Measurements from ENCODE around the gene RNF38. TPM values are rescaled to one million over a fixed set of nuclear protein-coding genes. Genes with fewer than 3 reads are reported as not detected.

RNF38 gene
- total RNA-seq, 1 experiment from 2014 or later, result 18.1 TPM

GRCh38 chr9:36389590-36389989, 10.5 kb downstream of the RNF38 start:
- H3K79me2 ChIP-seq (ENCODE audit: insufficient read depth, low read length), result peaks cover 52% of the 10 kb centered on the region
- H3K4me2 ChIP-seq (ENCODE audit: low read length), result no peak overlapping the region
- H3K9me3 ChIP-seq (ENCODE audit: control insufficient read depth in 1 of 2, insufficient read depth in 1 of 2, low read depth in 1 of 2, low read length in 2 of 2), result no peaks in the 10 kb centered on the region
- H4K20me1 ChIP-seq (ENCODE audit: insufficient read depth), result no peaks in the 10 kb centered on the region; the same call in 1 of the 2 replicates
- no peak for TF ChIP-seq ZBTB33 (IDR thresholded peaks at IDR 0.05; ENCODE audit: extremely low read depth, insufficient replicate concordance, low read length)
- no peak for TF ChIP-seq EZH2phosphoT487 (IDR thresholded peaks at IDR 0.05; ENCODE audit: borderline replicate concordance)
- no peak for TF ChIP-seq POLR2AphosphoS5 (IDR thresholded peaks at IDR 0.05; ENCODE audit: low read depth, low read length)
- TF ChIP-seq EZH2 (IDR thresholded peaks at IDR 0.05), result no peak
- TF ChIP-seq ATF3 (IDR thresholded peaks at IDR 0.05), result no peak
- TF ChIP-seq SIN3A (IDR thresholded peaks at IDR 0.05; ENCODE audit: low read depth), result no peak
- TF ChIP-seq FOSL1 (IDR thresholded peaks at IDR 0.05; ENCODE audit: low read depth), result no peak
- TF ChIP-seq CEBPB (IDR thresholded peaks at IDR 0.05; ENCODE audit: low read depth), result no peak
- no peak for TF ChIP-seq JUND (IDR thresholded peaks at IDR 0.05)
- TF ChIP-seq ZNF274 (IDR thresholded peaks at IDR 0.05; ENCODE audit: low read depth, low read length), result no peak
- TF ChIP-seq EGR1 (IDR thresholded peaks at IDR 0.05; ENCODE audit: low read depth), result no peak
- no peak for TF ChIP-seq RAD21 (IDR thresholded peaks at IDR 0.05; ENCODE audit: low read depth)
- no peak for TF ChIP-seq YY1 (IDR thresholded peaks at IDR 0.05; ENCODE audit: extremely low read depth, insufficient replicate concordance, low read depth, low read length)
- no peak for TF ChIP-seq TCF7L2 (IDR thresholded peaks at IDR 0.05; ENCODE audit: borderline replicate concordance, extremely low read depth, insufficient read depth, insufficient read length)
- no peak overlapping the region for H2AFZ ChIP-seq (ENCODE audit: low read depth, low read length, poor library complexity, severe bottlenecking)
- RAD21 ChIA-PET (ENCODE audit: low non-redundant PET in 1 of 2, low total read pairs in 2 of 2, uncharacterized antibody in 2 of 2, unreplicated experiment in 2 of 2), result no interaction called here
- intact Hi-C loops (cut with micrococcal nuclease), result no loop called here
- H3K4me3 ChIP-seq (replicated peaks in 1 of 2; ENCODE audit: low read depth in 1 of 2, low read length in 2 of 2), result no peak overlapping the region
- peaks cover 0 to 2% of the 10 kb centered on the region in 2 experiments; a peak in 2 of 4 replicates for H3K36me3 ChIP-seq (ENCODE audit: control insufficient read depth in 1 of 2, insufficient read depth in 2 of 2, low read length in 2 of 2)
- no peak overlapping the region for H3K9ac ChIP-seq (ENCODE audit: low read length)
- H3K4me1 ChIP-seq (ENCODE audit: control insufficient read depth in 1 of 2, insufficient read depth in 2 of 2, low read length in 2 of 2), result peaks cover 0 to 17% of the 10 kb centered on the region in 2 experiments; a peak in 2 of 4 replicates
- ATAC-seq (no peak), DNase-seq (ENCODE audit: low read depth, low spot score) (no peak)
- CTCF ChIA-PET, result interaction anchor here (1.3 kb wide), 1 partner anchor 17 kb away, joined by 3 read pairs; no protein-coding TSS in a partner anchor
- no peaks in the 10 kb centered on the region for H3K27me3 ChIP-seq (ENCODE audit: insufficient read depth, low read length)
- POLR2A ChIA-PET, result no interaction called here
- no peak overlapping the region for H3K27ac ChIP-seq (ENCODE audit: low read depth, low read length)
- BruUV-seq (replicated peaks), result no TSS peak
- H3K9me2 ChIP-seq (ENCODE audit: insufficient read depth), result no peaks in the 10 kb centered on the region
